SK-N-SH (cell line): ENCODE results near the gene CYP3A5. TPM values are rescaled to one million over a fixed set of nuclear protein-coding genes. Genes with fewer than 3 reads are reported as not detected.

Source experiments
- CTCF ChIA-PET: fragments of 300-600, 350-600 bp; formaldehyde crosslinking; extraction: SDS; loops from one replicate; lab custom pipeline; 2021; lab: Yijun Ruan, JAX
- POLR2A ChIA-PET: fragments of 350-600 bp; sonication (Branson Sonifier 250); formaldehyde crosslinking; extraction: SDS; loops from one replicate; lab custom pipeline; 2020; ENCODE audit warnings: antibody characterized with exemption, inconsistent platforms; lab: Yijun Ruan, JAX
- DNase-seq: peaks from one replicate; pipeline ENCODE4 v3.0.0; 2012
- H2AFZ ChIP-seq: fragments of 200-600 bp; sonication (generic); 2 replicates; pipeline ENCODE4 v1.8.1; 2016; ENCODE audit warnings: antibody characterized with exemption, mild to moderate bottlenecking, low read depth
- H3F3A ChIP-seq: fragments of 200-600 bp; sonication (generic); replicated peaks from 2 replicates; pipeline ENCODE3; 2016; ENCODE audit warnings: antibody characterized with exemption, mild to moderate bottlenecking; ENCODE audit not compliant: insufficient read depth
- H3K27ac ChIP-seq, 2 experiments: fragments of 200-500 bp in 1 of 2; fragments of 200-600 bp in 1 of 2; sonication (Bioruptor generic) in 1 of 2; sonication (generic), shearing (Covaris generic) in 1 of 2; 2 replicates each; pipeline versions ENCODE4 v1.5.1 to v1.6.1; 2014 to 2016; ENCODE audit warnings: low read depth in 2 of 2, inconsistent platforms in 1 of 2, low read length in 1 of 2, mild to moderate bottlenecking in 1 of 2, mixed read lengths in 1 of 2
- H3K27me3 ChIP-seq: fragments of 200-600 bp; sonication (generic), shearing (Covaris generic); 2 replicates; pipeline ENCODE4 v1.6.1; 2016; ENCODE audit warnings: mixed run types; ENCODE audit not compliant: insufficient read depth
- H3K36me3 ChIP-seq, 2 experiments: fragments of 200-500 bp in 1 of 2; fragments of 200-600 bp in 1 of 2; sonication (Bioruptor generic) in 1 of 2; sonication (generic) in 1 of 2; replicated peaks in 1 of 2; 2 replicates each; pipeline versions ENCODE3 to v1.5.1; 2014 to 2016; ENCODE audit warnings: low read length in 1 of 2, mild to moderate bottlenecking in 1 of 2; ENCODE audit not compliant: insufficient read depth in 2 of 2, control insufficient read depth in 1 of 2
- H3K4me1 ChIP-seq, 2 experiments: fragments of 200-500 bp in 1 of 2; fragments of 200-600 bp in 1 of 2; sonication (Bioruptor generic) in 1 of 2; sonication (generic), shearing (Covaris generic) in 1 of 2; 2 replicates each; pipeline versions ENCODE4 v1.5.1 to v1.6.1; 2014 to 2016; ENCODE audit warnings: low read depth in 1 of 2, low read length in 1 of 2, mixed run types in 1 of 2; ENCODE audit not compliant: insufficient read depth in 2 of 2, control insufficient read depth in 1 of 2
- H3K4me2 ChIP-seq: fragments of 200-600 bp; sonication (generic), shearing (Covaris generic); 2 replicates; pipeline ENCODE4 v1.6.1; 2017; ENCODE audit warnings: mixed run types
- H3K4me3 ChIP-seq, 2 experiments: fragments of 200-500 bp in 1 of 2; fragments of 200-600 bp in 1 of 2; sonication (Bioruptor generic) in 1 of 2; sonication (generic), shearing (Covaris generic) in 1 of 2; 2 replicates each; pipeline versions ENCODE4 v1.5.1 to v1.8.1; 2014 to 2016; ENCODE audit warnings: low read depth in 2 of 2, inconsistent platforms in 1 of 2, low read length in 1 of 2, mild to moderate bottlenecking in 1 of 2, mixed read lengths in 1 of 2, moderate library complexity in 1 of 2
- H3K79me2 ChIP-seq: fragments of 200-600 bp; sonication (generic); 2 replicates; pipeline ENCODE4 v1.8.1; 2017; ENCODE audit warnings: mild to moderate bottlenecking; ENCODE audit not compliant: insufficient read depth
- H3K9ac ChIP-seq: fragments of 200-600 bp; sonication (generic); 2 replicates; pipeline ENCODE4 v1.6.1; 2017; ENCODE audit warnings: mixed run types
- H3K9me2 ChIP-seq: fragments of 200-600 bp; sonication (generic); 2 replicates; pipeline ENCODE4 v1.6.1; 2017; ENCODE audit warnings: mixed run types
- H3K9me3 ChIP-seq: fragments of 200-600 bp; sonication (generic); 2 replicates; pipeline ENCODE4 v1.6.1; 2017; ENCODE audit warnings: mixed run types, mild to moderate bottlenecking, moderate library complexity
- H4K20me1 ChIP-seq: fragments of 200-600 bp; sonication (generic); 2 replicates; pipeline ENCODE4 v1.6.1; 2017; ENCODE audit warnings: mild to moderate bottlenecking, mixed run types; ENCODE audit not compliant: insufficient read depth
- CHD2 ChIP-seq: fragments of 150-350 bp; IDR thresholded peaks from 2 replicates; pipeline ENCODE4 v1.6.1; 2018; ENCODE audit warnings: low read length; ENCODE audit not compliant: partially characterized antibody
- EP300 ChIP-seq, 2 experiments: IDR thresholded peaks; 2 replicates each; pipeline versions ENCODE4 v1.4.0 to v1.6.1; 2012; ENCODE audit warnings: borderline replicate concordance in 1 of 2, low read depth in 1 of 2, low read length in 1 of 2
- EZH2phosphoT487 ChIP-seq: fragments of 200-600 bp; sonication (generic); IDR thresholded peaks from 2 replicates; pipeline ENCODE4 v1.6.1; 2017; ENCODE audit warnings: low read depth, mixed run types, mild to moderate bottlenecking, antibody characterized with exemption, moderate library complexity, borderline replicate concordance
- FOSL2 ChIP-seq: IDR thresholded peaks from 2 replicates; pipeline ENCODE4 v1.4.0; 2012; ENCODE audit warnings: low read depth, mild to moderate bottlenecking, moderate library complexity, borderline replicate concordance
- FOXJ3 ChIP-seq: sonication (generic); formaldehyde crosslinking; IDR thresholded peaks from 2 replicates; pipeline ENCODE4 v1.5.1; 2020; ENCODE audit warnings: mild to moderate bottlenecking, missing genetic modification reagents
- FOXM1 ChIP-seq: IDR thresholded peaks from 2 replicates; pipeline ENCODE4 v1.4.0; 2012; ENCODE audit warnings: low read depth, mild to moderate bottlenecking
- GABPA ChIP-seq: IDR thresholded peaks from 2 replicates; pipeline ENCODE4 v1.4.0; 2012; ENCODE audit warnings: low read depth, mild to moderate bottlenecking
- GATA2 ChIP-seq: sonication (generic); formaldehyde crosslinking; IDR thresholded peaks from 2 replicates; pipeline ENCODE4 v1.5.0; 2020; ENCODE audit warnings: mild to moderate bottlenecking, missing genetic modification reagents
- IRF3 ChIP-seq: fragments of 150-350 bp; IDR thresholded peaks from 2 replicates; pipeline ENCODE4 v1.6.1; 2016; ENCODE audit warnings: mild to moderate bottlenecking, low read depth, low read length
- JUND ChIP-seq: IDR thresholded peaks from 2 replicates; pipeline ENCODE4 v1.4.0; 2012
- MAX ChIP-seq: IDR thresholded peaks from 2 replicates; pipeline ENCODE4 v1.4.0; 2012; ENCODE audit warnings: low read depth
- MXI1 ChIP-seq: IDR thresholded peaks from 2 replicates; pipeline ENCODE4 v1.6.1; 2012; ENCODE audit warnings: mild to moderate bottlenecking, low read depth, low read length, improper control_type of control experiment
- POLR2AphosphoS5 ChIP-seq: IDR thresholded peaks from 2 replicates; pipeline ENCODE4 v1.6.1; 2012; ENCODE audit warnings: low read depth, low read length
- RCOR1 ChIP-seq: fragments of 150-350 bp; IDR thresholded peaks from 2 replicates; pipeline ENCODE4 v1.6.1; 2017; ENCODE audit warnings: antibody characterized with exemption, low read length
- RFX5 ChIP-seq: IDR thresholded peaks from 2 replicates; pipeline ENCODE4 v1.6.1; 2012; ENCODE audit warnings: mild to moderate bottlenecking, improper control_type of control experiment, low read length
- SIN3A ChIP-seq: IDR thresholded peaks from 2 replicates; pipeline ENCODE4 v1.6.1; 2012; ENCODE audit warnings: low read depth, mild to moderate bottlenecking, low read length, moderate library complexity, borderline replicate concordance
- SMC3 ChIP-seq: IDR thresholded peaks from 2 replicates; pipeline ENCODE4 v1.6.1; 2012; ENCODE audit warnings: low read depth, low read length, improper control_type of control experiment
- TCF12 ChIP-seq: IDR thresholded peaks from 2 replicates; pipeline ENCODE4 v1.4.0; 2012
- USF1 ChIP-seq: IDR thresholded peaks from 2 replicates; pipeline ENCODE4 v1.4.0; 2012; ENCODE audit warnings: low read depth, borderline replicate concordance
- USF2 ChIP-seq: fragments of 150-350 bp; IDR thresholded peaks from 2 replicates; pipeline ENCODE4 v1.6.1; 2017; ENCODE audit warnings: antibody characterized with exemption, low read length, low read depth, borderline replicate concordance
- YY1 ChIP-seq: IDR thresholded peaks from 2 replicates; pipeline ENCODE4 v1.4.0; 2012; ENCODE audit warnings: low read depth, mild to moderate bottlenecking
- ZBTB33 ChIP-seq: IDR thresholded peaks from 2 replicates; pipeline ENCODE4 v1.4.0; 2012; ENCODE audit warnings: low read depth, borderline replicate concordance
- WGBS: methylation state at CpG from one replicate; pipeline ENCODE4 v1.1.6; 2017; ENCODE audit warnings: low lambda C conversion rate; 5-methylcytosine and 5-hydroxymethylcytosine counted together
- polyA plus RNA-seq, 3 experiments: library from polyadenylated mRNA; depleted of rRNA; stranded (reverse); fragments of >200 nt; gene quantifications; 2 replicates each; pipeline ENCODE4 v1.2.3, GENCODE V29; 2012

The CYP3A5 gene
- polyA plus RNA-seq, 1 of the 3 experiments (the other 2 are of a cell fraction), result 0.25 TPM

- POLR2A ChIA-PET, result interaction anchor here (0.5 to 3.0 kb wide), 13 partner anchors 12 to 1223 kb away, joined by 3 to 18 read pairs (median 6); partner anchors contain the start of genes FAM200A, TRIM4, ZKSCAN1 and ZKSCAN5
- Histone ChIP-seq H3K27ac (peak within 1 kb of the TSS; percentile 62 to 91), H3K79me2 (peaks cover 36% of the 10 kb centered on the region), H3K4me3 (peak within 1 kb of the TSS; percentile 84 to 98), H3K9me3 (no peaks in the 10 kb centered on the region), H3K4me1 (peaks cover 7 to 8% of the 10 kb centered on the region in 2 experiments; a peak in 3 of 4 replicates), H3K9ac (peak within 1 kb of the TSS; percentile 91), H3K9me2 (no peaks in the 10 kb centered on the region), H3K4me2 (peak within 1 kb of the TSS; percentile 85), H3K36me3 (peaks cover 30 to 33% of the 10 kb centered on the region in 2 experiments), H3F3A (peaks cover 27% of the 10 kb centered on the region), H4K20me1 (no peaks in the 10 kb centered on the region), H3K27me3 (no peaks in the 10 kb centered on the region), H2AFZ (peak within 1 kb of the TSS; percentile 99)
- CTCF ChIA-PET, result interaction anchor here (0.6 to 3.3 kb wide), 27 partner anchors 10 to 377 kb away, joined by 3 to 28 read pairs (median 4); partner anchors contain the start of genes CYP3A5, TMEM225B, ZKSCAN5 and ZNF394
- peak; percentile 97 for DNase-seq
- 2% methylated on average over 49 of the region's 60 CpGs for WGBS
- TF ChIP-seq SIN3A (peak; percentile 86), MAX (peak; percentile 92), FOSL2 (no peak; the same call in 1 of the 2 replicates), RCOR1 (peak; percentile 32), FOXJ3 (no peak), POLR2AphosphoS5 (peak; percentile 98), SMC3 (peak; percentile 49), EP300 (IDR thresholded peaks at IDR 0.05; ENCODE audit: borderline replicate concordance in 1 of 2, low read depth in 1 of 2, low read length in 1 of 2) (no peak), GATA2 (CRISPR knock-in tag) (0 out of 2 replicates have a peak, but pooled peaks have one; percentile 19), JUND (no peak), EZH2phosphoT487 (no peak), MXI1 (peak; percentile 72; the same call in 1 of the 2 replicates), IRF3 (no peak), YY1 (peak; percentile 80), USF2 (0 out of 2 replicates have a peak, but pooled peaks have one; percentile 29), CHD2 (peak; percentile 80), TCF12 (peak; percentile 40; the same call in 1 of the 2 replicates), GABPA (peak; percentile 99), RFX5 (no peak), FOXM1 (no peak), ZBTB33 (0 out of 2 replicates have a peak, but pooled peaks have one; percentile 38), USF1 (peak; percentile 29; the same call in 1 of the 2 replicates)
Measured at GRCh38 chr7:99616359-99617191, 63.2 kb downstream of the CYP3A5 start, which contains the start of gene ZSCAN25. Gene ZSCAN25 (plus strand): TSS chr7:99616946. CDS start chr7:99619607, 2,661 bp downstream.
